CD4-positive, alpha-beta T cell treated with Interleukin-4 for 1 hour (primary cell): ENCODE measurements around the gene ADARB1.

ENCODE experiments used
- DNase-seq, 2 donors: peaks; one replicate each; pipeline ENCODE4 v3.0.0-alpha.2; 2020 to 2022

The ADARB1 gene

GRCh38 chr21:45235488-45235887 lies 161.1 kb downstream of the ADARB1 start:
- no peak for DNase-seq

- peak in 1 of 2 donors; percentile 29 for DNase-seq
These were observed 162.1 kb downstream of the ADARB1 start for GRCh38 chr21:45236481-45236880.

GRCh38 chr21:45237401-45237800 lies 163.0 kb downstream of the ADARB1 start:
- DNase-seq: no peak

GRCh38 chr21:45241357-45241756 lies 167.0 kb downstream of the ADARB1 start:
- no peak for DNase-seq

GRCh38 chr21:45243603-45244002 lies 169.2 kb downstream of the ADARB1 start:
- DNase-seq: no peak

GRCh38 chr21:45244799-45245340 lies 170.5 kb downstream of the ADARB1 start:
- no peak for DNase-seq

GRCh38 chr21:45246386-45247320 lies 172.3 kb downstream of the ADARB1 start:
- no peak for DNase-seq

- no peak for DNase-seq
These were observed 174.0 kb downstream of the ADARB1 start for GRCh38 chr21:45248301-45248892.

- no peak for DNase-seq
These were observed 174.6 kb downstream of the ADARB1 start for GRCh38 chr21:45248893-45249381.

GRCh38 chr21:45249626-45250025 lies 175.2 kb downstream of the ADARB1 start:
- DNase-seq: no peak

- DNase-seq: no peak
These were observed 175.9 kb downstream of the ADARB1 start for GRCh38 chr21:45250272-45250671.

GRCh38 chr21:45250914-45251634 lies 176.7 kb downstream of the ADARB1 start:
- no peak for DNase-seq

- no peak for DNase-seq
These were observed 177.5 kb downstream of the ADARB1 start for GRCh38 chr21:45251635-45252447.

GRCh38 chr21:45252448-45252925 lies 178.1 kb downstream of the ADARB1 start:
- DNase-seq: no peak

GRCh38 chr21:45253180-45253579 lies 178.8 kb downstream of the ADARB1 start:
- DNase-seq: no peak

GRCh38 chr21:45253633-45254459 lies 179.5 kb downstream of the ADARB1 start:
- no peak for DNase-seq

GRCh38 chr21:45254460-45254930 lies 180.1 kb downstream of the ADARB1 start:
- DNase-seq: no peak

GRCh38 chr21:45255381-45256020 lies 181.1 kb downstream of the ADARB1 start:
- DNase-seq: peak; percentile 20 to 46

- DNase-seq: no peak
These were observed 181.9 kb downstream of the ADARB1 start for GRCh38 chr21:45256021-45256911.
